NCI-H774 (cell line): ENCODE measurements around the gene ADGRD1.

ENCODE experiments used
- DNase-seq: peaks from one replicate; lab custom pipeline; 2025; lab: John Stamatoyannopoulos, UW

The ADGRD1 gene

GRCh38 chr12:130966443-130967030, 12.8 kb downstream of the ADGRD1 start:
- no peak for DNase-seq

- DNase-seq: no peak
These were observed 13.9 kb downstream of the ADGRD1 start for GRCh38 chr12:130967636-130968035.

- no peak for DNase-seq
These were observed 14.9 kb downstream of the ADGRD1 start for GRCh38 chr12:130968611-130969010.

GRCh38 chr12:130969223-130969622, 15.5 kb downstream of the ADGRD1 start:
- DNase-seq: no peak

- DNase-seq: no peak
These were observed 16.6 kb downstream of the ADGRD1 start for GRCh38 chr12:130970165-130970907.

- DNase-seq: no peak
These were observed 17.2 kb downstream of the ADGRD1 start for GRCh38 chr12:130970908-130971233.

GRCh38 chr12:130971925-130972585, 18.3 kb downstream of the ADGRD1 start:
- no peak for DNase-seq

- no peak for DNase-seq
These were observed 18.9 kb downstream of the ADGRD1 start for GRCh38 chr12:130972586-130972950.

- no peak for DNase-seq
These were observed 19.4 kb downstream of the ADGRD1 start for GRCh38 chr12:130973109-130973508.

GRCh38 chr12:130973906-130974305, 20.2 kb downstream of the ADGRD1 start:
- no peak for DNase-seq

GRCh38 chr12:130975116-130975515, 21.4 kb downstream of the ADGRD1 start:
- no peak for DNase-seq

- no peak for DNase-seq
These were observed 22.5 kb downstream of the ADGRD1 start for GRCh38 chr12:130976171-130976720.

GRCh38 chr12:130977046-130977742, 23.5 kb downstream of the ADGRD1 start:
- no peak for DNase-seq

GRCh38 chr12:130977743-130978095, 24.0 kb downstream of the ADGRD1 start:
- DNase-seq: no peak

- DNase-seq: no peak
These were observed 25.1 kb downstream of the ADGRD1 start for GRCh38 chr12:130978785-130979184.

GRCh38 chr12:130981074-130981742, 27.5 kb downstream of the ADGRD1 start:
- no peak for DNase-seq

GRCh38 chr12:130981911-130982310, 28.2 kb downstream of the ADGRD1 start:
- no peak for DNase-seq

GRCh38 chr12:130982565-130983225, 29.0 kb downstream of the ADGRD1 start:
- no peak for DNase-seq

- no peak for DNase-seq
These were observed 29.8 kb downstream of the ADGRD1 start for GRCh38 chr12:130983328-130984017.

- DNase-seq: no peak
These were observed 30.7 kb downstream of the ADGRD1 start for GRCh38 chr12:130984183-130985058.
